HCEC 1CT (cell line): ENCODE data around the gene CD93.

Source experiments
- DNase-seq: peaks from one replicate; pipeline ENCODE4 v3.0.0-alpha.2; 2017

CD93 gene

DNA sequence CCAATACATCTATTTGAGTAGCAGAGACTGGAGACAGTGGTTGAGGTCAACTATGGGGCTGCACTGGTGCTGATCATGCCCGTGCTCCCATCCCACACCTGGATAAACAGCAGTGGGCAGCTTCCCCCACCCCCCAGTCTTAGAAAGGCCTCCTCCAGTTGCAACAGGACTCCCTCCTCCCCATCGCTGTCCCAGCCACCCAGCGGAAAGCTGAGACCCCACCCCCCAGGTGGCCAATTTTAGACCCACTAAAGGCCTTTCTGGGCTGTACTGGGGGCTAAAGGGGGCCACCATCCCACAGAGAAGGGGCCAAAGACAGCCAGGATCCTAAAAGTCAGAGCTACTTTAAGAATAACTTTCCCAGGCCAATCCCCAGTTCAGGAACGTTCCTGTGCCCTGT lies 52.2 kb downstream of the CD93 start:
- DNase-seq = no peak

DNA sequence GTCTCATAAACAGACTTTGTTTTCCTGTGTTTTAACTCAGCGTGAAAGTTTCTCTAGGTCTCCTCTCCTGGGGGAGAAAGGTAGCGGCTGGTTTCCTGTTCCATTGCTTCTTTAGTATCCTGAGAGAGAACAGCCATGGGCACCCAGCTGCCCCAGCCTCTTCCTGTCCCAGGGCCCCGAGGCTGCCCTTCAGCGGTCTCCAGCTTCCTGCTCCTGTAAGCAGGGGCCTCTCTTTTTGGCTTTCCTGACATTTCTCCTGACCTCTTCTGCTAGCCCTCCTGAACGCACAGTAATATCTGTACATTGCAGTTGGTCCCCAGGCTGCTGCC lies 53.4 kb downstream of the CD93 start:
- DNase-seq = no peak

DNA sequence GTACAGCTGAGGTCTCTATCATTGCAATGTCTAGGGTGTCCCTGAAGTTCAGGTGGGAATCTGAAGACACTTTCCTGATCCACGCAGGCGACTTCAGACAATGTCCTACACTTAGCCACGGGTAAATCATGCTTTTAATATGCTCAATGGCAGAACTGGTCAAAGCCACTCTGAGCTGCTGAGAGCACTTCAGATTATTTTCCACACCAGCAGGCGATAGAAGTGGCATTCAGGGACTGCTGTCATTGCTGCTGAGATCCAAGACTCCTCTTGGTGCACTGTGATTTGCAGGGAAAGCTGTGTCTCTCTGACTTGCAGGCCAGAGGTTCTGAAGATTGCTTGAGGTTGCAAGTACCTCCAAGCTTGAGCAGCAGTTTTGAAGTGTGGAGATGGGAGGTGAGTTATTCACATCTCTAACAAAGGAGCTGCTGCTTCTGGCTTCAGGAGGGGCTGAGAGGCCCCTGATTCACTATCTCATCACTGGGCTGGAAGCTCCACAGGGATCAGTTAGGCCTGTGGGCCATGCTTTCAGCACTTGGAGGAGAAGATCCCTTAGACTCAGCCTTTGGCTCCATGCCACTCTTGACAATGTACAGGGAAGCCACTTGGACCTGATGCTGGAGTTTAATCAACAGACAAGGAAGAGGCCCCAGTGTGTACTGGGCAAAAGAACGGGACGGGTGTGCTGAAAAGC lies 53.9 kb downstream of the CD93 start:
- DNase-seq = no peak

DNA sequence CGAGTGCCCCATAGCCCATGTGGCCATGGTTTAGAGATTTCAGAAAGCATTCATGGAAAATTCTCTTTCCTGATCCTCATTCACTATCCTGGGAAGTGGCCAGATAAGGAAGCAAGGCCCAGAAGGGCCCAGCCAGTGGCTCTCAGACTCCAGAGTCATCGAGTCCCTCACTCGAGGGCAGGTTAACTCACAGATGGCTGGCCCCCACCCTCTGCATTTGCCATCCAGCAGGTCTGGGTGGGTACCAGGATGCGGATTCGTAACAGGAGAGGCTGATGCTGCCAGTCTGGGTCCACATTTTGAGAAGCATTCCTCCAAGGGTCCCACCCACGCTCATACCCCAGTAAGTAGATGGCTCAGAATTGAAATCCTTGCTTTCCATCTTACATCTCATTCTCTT lies 54.8 kb downstream of the CD93 start:
- no peak for DNase-seq
